Muscle of leg (tissue), 11 donors: Measurements from ENCODE around the gene GFOD2. TPM values are rescaled to one million over a fixed set of nuclear protein-coding genes. Genes with fewer than 3 reads are reported as not detected.

Experiments
- DNase-seq: peaks from one replicate; pipeline ENCODE4 v3.0.0; 2013
- H3K27ac ChIP-seq: one replicate; pipeline ENCODE4 v1.5.1; 2013; ENCODE audit warnings: mild to moderate bottlenecking, low read length, control low read depth
- H3K27me3 ChIP-seq: one replicate; pipeline ENCODE4 v1.6.1; 2013; ENCODE audit warnings: low read length; ENCODE audit not compliant: control insufficient read depth, insufficient read depth
- H3K36me3 ChIP-seq: one replicate; pipeline ENCODE4 v1.6.1; 2013; ENCODE audit warnings: low read length; ENCODE audit not compliant: control insufficient read depth, insufficient read depth
- H3K4me1 ChIP-seq: one replicate; pipeline ENCODE4 v1.6.1; 2013; ENCODE audit warnings: low read length; ENCODE audit not compliant: control insufficient read depth, insufficient read depth
- H3K4me3 ChIP-seq: one replicate; pipeline ENCODE4 v1.5.1; 2013; ENCODE audit warnings: low read length, control low read depth
- H3K9me3 ChIP-seq: replicated peaks from 2 replicates; pipeline ENCODE4 v1.6.1; 2013; ENCODE audit warnings: low read depth, low read length; ENCODE audit not compliant: control insufficient read depth
- WGBS: methylation state at CpG from one replicate; pipeline ENCODE4 v1.1.5; 2013; ENCODE audit warnings: missing lambda C conversion rate; ENCODE audit not compliant: insufficient coverage; 5-methylcytosine and 5-hydroxymethylcytosine counted together
- polyA plus RNA-seq, 8 donors: library from polyadenylated mRNA; unstranded; fragments of 120-200 nt; gene quantifications; one replicate each; pipeline versions ENCODE4 v1.2.1 to v1.2.3, GENCODE V29; 2013; ENCODE audit warnings: inconsistent platforms in 1 of 8, low replicate concordance in 1 of 8; ENCODE audit not compliant: insufficient read length in 8 of 8, insufficient read depth in 1 of 8
- total RNA-seq: library from RNA; stranded (reverse); fragments of 120-200 nt; gene quantifications from one replicate; pipeline ENCODE4 v1.2.4, GENCODE V29; 2013

Gene GFOD2
- total and polyA plus RNA-seq, 9 donors = 11.4 to 18.3 (median 13.9) TPM

- peak; percentile 68 for DNase-seq
- no peaks in the 10 kb centered on the region for H3K9me3 ChIP-seq
- peaks cover 2% of the 10 kb centered on the region for H3K27me3 ChIP-seq
- H3K4me3 ChIP-seq = peak overlapping the region; percentile 37
- WGBS = 4% methylated on average over 32 of the region's 39 CpGs
- peaks cover 36% of the 10 kb centered on the region for H3K36me3 ChIP-seq
- H3K4me1 ChIP-seq = peaks cover 30% of the 10 kb centered on the region
- H3K27ac ChIP-seq = peak overlapping the region; percentile 78
These were observed 57.9 kb downstream of the GFOD2 start for GRCh38 chr16:67661101-67661761.

- Histone ChIP-seq H3K36me3 (peaks cover 36% of the 10 kb centered on the region), H3K4me1 (peaks cover 24% of the 10 kb centered on the region), H3K9me3 (no peaks in the 10 kb centered on the region), H3K27me3 (peaks cover 7% of the 10 kb centered on the region), H3K4me3 (peak within 1 kb of the TSS; percentile 75), H3K27ac (peak within 1 kb of the TSS; percentile 97)
- DNase-seq = peak; percentile 99
- WGBS = under 1% methylated on average over 48 of the region's 48 CpGs
These were observed 58.5 kb downstream of the GFOD2 start, which contains the start of gene PARD6A for GRCh38 chr16:67660564-67661028. PARD6A (plus strand) TSS chr16:67660960; CDS start chr16:67661039, 79 bp downstream.

GRCh38 chr16:67659675-67660563 lies 59.2 kb downstream of the GFOD2 start, which contains the start of gene ACD:
ACD (minus strand) TSS chr16:67660260; CDS start chr16:67660220, 40 bp downstream.
- peak within 1 kb of the TSS; percentile 97 for H3K27ac ChIP-seq
- peak; percentile 97 for DNase-seq
- H3K27me3 ChIP-seq = peaks cover 14% of the 10 kb centered on the region
- H3K9me3 ChIP-seq = no peaks in the 10 kb centered on the region
- peaks cover 35% of the 10 kb centered on the region for H3K36me3 ChIP-seq
- H3K4me1 ChIP-seq = peaks cover 23% of the 10 kb centered on the region
- peak within 1 kb of the TSS; percentile 75 for H3K4me3 ChIP-seq
- under 1% methylated on average over 77 of the region's 83 CpGs for WGBS

- no peak for DNase-seq
- peaks cover 23% of the 10 kb centered on the region for H3K27me3 ChIP-seq
- peaks cover 23% of the 10 kb centered on the region for H3K4me1 ChIP-seq
- H3K36me3 ChIP-seq = peaks cover 32% of the 10 kb centered on the region
- no peaks in the 10 kb centered on the region for H3K9me3 ChIP-seq
- H3K4me3 ChIP-seq = peak overlapping the region; percentile 75
- 86% methylated on average over 5 of the region's 21 CpGs for WGBS
- no peak overlapping the region for H3K27ac ChIP-seq
These were observed 60.1 kb downstream of the GFOD2 start for GRCh38 chr16:67658849-67659674.

GRCh38 chr16:67657751-67658518 lies 61.2 kb downstream of the GFOD2 start:
- 95% methylated on average over 11 of the region's 18 CpGs for WGBS
- DNase-seq = no peak

GRCh38 chr16:67657017-67657608 lies 62.0 kb downstream of the GFOD2 start:
- WGBS = 83% methylated on average over 11 of the region's 16 CpGs
- Histone ChIP-seq H3K27ac (no peak overlapping the region), H3K36me3 (peaks cover 16% of the 10 kb centered on the region), H3K9me3 (no peaks in the 10 kb centered on the region), H3K4me3 (no peak overlapping the region), H3K4me1 (peaks cover 29% of the 10 kb centered on the region), H3K27me3 (peaks cover 38% of the 10 kb centered on the region)
- no peak for DNase-seq

More at GRCh38 chr16:67657751-67658518, 61.2 kb downstream of the GFOD2 start:
- peaks cover 27% of the 10 kb centered on the region for H3K4me1 ChIP-seq
- H3K4me3 ChIP-seq = no peak overlapping the region
- no peaks in the 10 kb centered on the region for H3K9me3 ChIP-seq
- peaks cover 33% of the 10 kb centered on the region for H3K27me3 ChIP-seq
- H3K36me3 ChIP-seq = peaks cover 21% of the 10 kb centered on the region
- H3K27ac ChIP-seq = no peak overlapping the region

GRCh38 chr16:67656344-67657016 lies 62.6 kb downstream of the GFOD2 start:
- Histone ChIP-seq H3K27ac (no peak overlapping the region), H3K36me3 (peaks cover 16% of the 10 kb centered on the region), H3K4me3 (no peak overlapping the region), H3K4me1 (peaks cover 28% of the 10 kb centered on the region), H3K27me3 (peaks cover 44% of the 10 kb centered on the region), H3K9me3 (no peaks in the 10 kb centered on the region)
- DNase-seq = no peak
- WGBS = 74% methylated on average over 8 of the region's 9 CpGs

GRCh38 chr16:67655363-67655762 lies 63.8 kb downstream of the GFOD2 start:
- Histone ChIP-seq H3K4me3 (no peak overlapping the region), H3K9me3 (no peaks in the 10 kb centered on the region), H3K27me3 (peaks cover 56% of the 10 kb centered on the region), H3K4me1 (peaks cover 22% of the 10 kb centered on the region), H3K27ac (no peak overlapping the region), H3K36me3 (peaks cover 16% of the 10 kb centered on the region)
- no peak for DNase-seq
- WGBS = 63% methylated on average over 4 of the region's 4 CpGs
